GM21717 (cell line): ENCODE results near the gene RAB11FIP4.

ENCODE experiments used
- ATAC-seq: cut with Tn5 transposase; IDR thresholded peaks from one replicate; pipeline ENCODE4 v1.9.1; 2021; ENCODE audit warnings: mild to moderate bottlenecking, moderate library complexity; ENCODE audit not compliant: unreplicated experiment

Gene RAB11FIP4

GRCh38 chr17:31495022-31495885 is 103.8 kb downstream of the RAB11FIP4 start:
- no peak for ATAC-seq

DNA sequence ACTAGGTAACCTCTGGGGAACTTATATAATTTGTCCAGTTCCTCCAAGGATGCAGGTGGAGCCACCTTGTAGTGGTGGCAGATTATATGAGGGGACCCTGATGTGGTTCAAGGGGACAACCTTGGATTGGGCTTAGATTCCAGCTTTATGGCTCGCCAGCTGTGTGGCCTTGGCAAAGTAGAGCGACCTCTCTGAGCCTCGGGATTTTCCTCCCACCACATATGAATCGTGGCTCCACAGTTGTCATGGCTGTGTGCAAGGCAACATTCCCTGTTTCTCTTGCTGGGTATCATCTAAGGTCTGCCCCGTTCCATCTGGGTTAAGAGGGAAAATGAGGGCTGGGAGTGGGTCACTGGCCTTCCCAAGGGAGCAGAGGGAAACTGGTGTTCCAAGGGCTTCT is 104.6 kb downstream of the RAB11FIP4 start:
- ATAC-seq: no peak

DNA sequence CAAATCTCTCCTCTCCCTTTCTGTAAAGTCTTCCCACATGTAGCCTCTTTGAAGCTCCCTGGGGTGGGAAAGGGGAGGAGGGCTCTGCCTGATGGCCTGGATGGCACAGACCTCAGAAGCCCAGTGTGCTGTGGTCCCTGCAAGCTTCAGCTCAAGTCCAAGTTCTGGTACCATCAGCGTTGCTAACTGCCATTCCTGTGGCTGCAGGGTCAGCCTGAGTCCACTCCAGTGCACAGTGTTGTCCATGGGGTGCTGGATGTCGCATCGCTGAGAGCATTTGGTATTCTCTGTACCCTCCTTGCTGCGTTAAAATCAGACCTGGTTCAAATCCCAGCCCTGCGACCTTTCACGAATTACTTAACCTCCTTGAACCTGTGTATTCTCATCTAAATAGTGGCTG is 105.1 kb downstream of the RAB11FIP4 start:
- no peak for ATAC-seq

- ATAC-seq: no peak
Observed at GRCh38 chr17:31497431-31497830, 106.0 kb downstream of the RAB11FIP4 start.

- ATAC-seq: no peak
Observed at GRCh38 chr17:31497994-31498826, 106.7 kb downstream of the RAB11FIP4 start.

- no peak for ATAC-seq
Observed at GRCh38 chr17:31499771-31500554, 108.5 kb downstream of the RAB11FIP4 start.

GRCh38 chr17:31506517-31506916 is 115.0 kb downstream of the RAB11FIP4 start:
- no peak for ATAC-seq

- peak; percentile 80 for ATAC-seq
Observed at GRCh38 chr17:31508288-31509094, 117.0 kb downstream of the RAB11FIP4 start.

DNA sequence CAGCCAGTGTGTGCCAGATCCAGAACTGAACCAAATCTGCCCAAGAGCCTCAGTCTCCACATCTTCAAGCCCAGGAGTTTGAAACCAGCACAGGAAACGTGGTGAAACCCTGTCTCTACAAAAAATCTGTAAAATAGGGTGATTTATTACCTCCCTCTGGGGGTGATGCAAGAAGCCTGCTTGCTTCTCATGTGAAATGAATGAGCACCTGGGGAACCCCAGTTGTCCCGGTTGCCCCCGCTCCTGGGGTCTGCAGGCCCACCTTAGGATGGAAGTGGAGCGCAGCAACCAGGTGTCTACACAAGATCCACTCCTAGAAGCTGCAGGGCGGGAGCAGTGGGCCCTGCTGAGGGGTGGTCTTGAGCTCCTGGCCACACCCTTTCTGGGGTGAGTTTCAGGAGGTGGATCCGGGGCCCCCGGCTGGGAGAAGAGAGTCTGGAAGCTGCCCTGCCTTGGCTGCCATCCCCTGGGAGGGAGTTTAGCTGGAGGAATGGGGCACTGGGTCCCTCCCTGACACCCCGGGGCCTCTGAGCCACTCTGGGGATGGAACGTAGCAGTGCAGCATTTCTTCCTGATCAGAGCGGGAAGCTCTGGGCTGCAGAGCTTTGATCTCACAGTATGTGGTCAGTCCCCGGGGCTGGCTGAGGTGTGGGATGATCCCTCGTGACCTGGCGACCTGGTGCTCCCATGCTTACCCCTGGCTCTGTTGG is 117.8 kb downstream of the RAB11FIP4 start:
- ATAC-seq: peak; percentile 28

- no peak for ATAC-seq
Observed at GRCh38 chr17:31509805-31510177, 118.3 kb downstream of the RAB11FIP4 start.

- no peak for ATAC-seq
Observed at GRCh38 chr17:31510308-31511194, 119.1 kb downstream of the RAB11FIP4 start.

GRCh38 chr17:31511195-31511578 is 119.7 kb downstream of the RAB11FIP4 start:
- ATAC-seq: no peak

GRCh38 chr17:31511580-31511979 is 120.1 kb downstream of the RAB11FIP4 start:
- ATAC-seq: no peak

DNA sequence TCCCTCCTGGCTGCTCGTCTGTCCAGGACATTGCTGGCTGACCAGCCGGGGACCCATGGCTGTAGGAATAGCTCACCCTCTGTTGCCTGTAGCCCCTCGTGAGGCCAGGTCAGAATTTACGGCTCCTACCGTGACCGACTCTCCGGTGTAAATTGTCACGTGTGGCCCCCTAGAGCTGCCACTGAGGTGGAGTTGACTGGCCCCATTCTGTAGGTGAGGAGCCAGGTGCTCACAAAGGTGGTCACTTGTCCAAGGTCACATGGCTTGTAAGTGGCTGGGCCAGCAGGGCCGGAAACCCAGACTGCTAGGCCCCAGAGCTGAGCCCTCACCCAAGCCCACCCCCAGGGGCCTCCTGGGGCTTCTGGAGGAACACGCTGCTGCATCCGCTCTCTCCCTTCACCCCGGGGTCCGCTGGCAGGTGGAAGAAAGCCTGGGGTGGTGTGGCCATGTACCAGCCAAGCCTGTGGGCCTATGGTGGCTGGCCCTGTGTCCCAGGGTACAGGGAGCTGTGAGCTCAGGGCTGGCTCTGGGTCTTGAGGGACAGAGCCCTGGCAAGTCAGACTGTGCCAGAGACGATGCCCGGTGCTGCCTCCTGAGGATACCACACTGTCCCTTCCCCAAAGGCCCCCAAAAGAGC is 120.7 kb downstream of the RAB11FIP4 start:
- no peak for ATAC-seq

- no peak for ATAC-seq
Observed at GRCh38 chr17:31512796-31513195, 121.3 kb downstream of the RAB11FIP4 start.

DNA sequence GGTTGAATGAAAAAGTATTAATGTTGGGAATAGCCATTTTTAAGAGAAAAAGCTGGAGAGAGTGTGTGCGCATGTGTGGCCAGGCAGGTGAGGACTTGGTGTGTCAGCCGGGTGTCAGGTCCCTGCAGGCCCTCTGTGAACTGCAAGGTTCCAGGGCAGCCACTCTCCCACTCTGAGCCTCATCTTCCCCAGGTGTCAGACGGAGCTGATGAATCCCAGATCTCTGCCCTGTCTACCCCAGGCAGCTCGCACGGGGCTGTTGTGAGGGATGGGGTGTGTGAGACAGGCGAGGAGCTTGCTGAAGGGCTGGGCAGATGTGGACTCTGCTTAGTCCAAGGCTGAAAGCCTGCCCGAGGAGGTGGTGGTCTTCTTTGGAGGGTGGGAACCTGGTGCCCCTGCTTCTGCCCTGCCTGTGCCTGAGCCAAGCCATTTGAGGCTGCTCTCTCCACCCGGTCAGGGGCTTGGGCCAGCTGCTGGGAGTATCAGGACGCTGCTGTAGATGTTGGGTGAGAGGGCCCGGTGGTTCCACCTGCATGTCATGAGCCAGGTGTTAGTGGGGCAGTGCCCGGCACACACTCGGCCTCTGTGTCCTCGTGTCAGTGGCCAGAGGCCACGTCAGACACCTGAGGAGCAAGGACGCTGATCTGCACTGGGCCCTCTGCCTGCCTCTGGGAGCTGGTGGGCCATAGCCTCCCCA is 122.4 kb downstream of the RAB11FIP4 start:
- ATAC-seq: no peak

GRCh38 chr17:31515267-31515666 is 123.8 kb downstream of the RAB11FIP4 start:
- no peak for ATAC-seq

DNA sequence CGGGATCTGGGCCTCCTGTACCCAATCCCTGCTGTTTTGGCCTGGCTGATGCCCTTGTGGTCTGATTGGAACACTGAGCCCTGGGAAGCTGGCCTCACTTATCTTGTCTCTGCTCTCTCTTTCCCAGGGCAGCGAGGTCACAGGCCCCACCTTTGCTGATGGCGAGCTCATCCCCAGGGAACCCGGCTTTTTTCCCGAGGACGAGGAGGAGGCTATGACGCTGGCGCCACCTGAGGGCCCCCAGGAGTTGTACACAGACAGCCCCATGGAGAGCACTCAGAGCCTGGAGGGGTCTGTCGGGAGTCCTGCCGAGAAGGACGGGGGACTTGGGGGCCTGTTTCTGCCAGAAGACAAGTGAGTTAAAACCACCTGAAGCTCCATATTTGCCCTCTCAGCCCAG is 126.0 kb downstream of the RAB11FIP4 start:
- no peak for ATAC-seq
